Measurements from ENCODE around the gene SLC17A6. TPM values are rescaled to one million over a fixed set of nuclear protein-coding genes. Genes with fewer than 3 reads are reported as not detected.

The SLC17A6 gene
- total RNA-seq, 2 donors from 2014 or later: not detected

DNA sequence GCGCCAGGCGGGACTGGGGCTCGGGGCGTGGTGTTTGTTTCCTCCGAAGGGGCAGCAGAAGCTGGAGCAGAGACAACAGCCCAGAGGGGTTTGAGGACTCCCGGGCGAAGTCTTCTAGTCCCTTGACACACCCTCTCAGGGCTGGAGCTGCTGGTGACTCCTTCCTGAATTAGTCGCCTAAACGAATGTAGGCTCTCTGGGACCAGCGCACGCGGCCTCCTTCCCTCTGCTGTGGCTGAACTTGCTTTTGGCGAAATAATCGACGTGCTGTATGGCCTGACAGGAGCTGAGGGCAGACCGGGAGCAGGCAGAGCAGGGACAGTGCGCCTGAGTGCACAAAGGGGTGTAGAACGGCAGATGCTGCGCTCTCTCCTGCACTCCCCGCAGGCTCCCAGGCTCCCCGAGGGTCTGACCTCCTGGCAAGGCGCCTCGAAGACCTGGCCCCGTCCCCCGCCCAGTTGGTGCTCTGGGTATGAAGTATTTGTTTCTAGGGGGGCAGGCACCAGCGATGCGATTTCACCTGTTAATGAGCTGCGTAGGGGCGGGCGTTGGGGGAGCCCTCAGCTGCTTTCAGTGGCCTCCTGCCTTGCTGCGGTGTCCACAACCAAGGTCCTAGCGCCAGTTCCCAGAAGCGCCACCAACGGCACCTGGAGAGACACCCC, 5.3 kb downstream of the SLC17A6 start:
- no peaks in the 10 kb centered on the region for H3K9me3 ChIP-seq (ENCODE audit: control insufficient read depth, low read length, poor library complexity, severe bottlenecking)
- peaks cover 9% of the 10 kb centered on the region for H3K4me1 Mint-ChIP-seq
- no peak overlapping the region for H3K4me3 Mint-ChIP-seq
- H3K27me3 Mint-ChIP-seq: peaks cover 71% of the 10 kb centered on the region
- ATAC-seq (no peak), DNase-seq (no peak)
- no peak overlapping the region for H3K27ac Mint-ChIP-seq
- H3K36me3 Mint-ChIP-seq (ENCODE audit: low read depth): peaks cover 3% of the 10 kb centered on the region

DNA sequence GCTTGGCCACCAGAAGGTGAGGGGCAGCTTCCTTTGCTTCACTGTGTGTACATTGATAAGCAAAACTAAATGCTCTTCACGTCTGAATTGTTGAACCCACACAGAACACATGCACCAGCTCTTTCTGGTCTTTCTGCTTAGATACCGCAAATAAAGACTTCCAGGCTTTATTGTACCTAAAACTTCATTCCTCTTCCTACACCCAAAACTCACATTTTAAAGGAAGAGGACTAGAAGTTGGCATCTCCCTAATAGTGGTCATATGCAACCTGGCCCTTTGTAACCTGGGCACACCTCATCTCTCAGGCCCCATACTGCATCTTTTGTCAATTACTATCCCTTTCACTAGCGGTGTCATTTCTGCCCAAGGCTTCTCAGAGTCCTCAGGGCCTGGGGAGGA, 5.9 kb downstream of the SLC17A6 start:
- peaks cover 72% of the 10 kb centered on the region for H3K27me3 Mint-ChIP-seq
- no peaks in the 10 kb centered on the region for H3K9me3 ChIP-seq (ENCODE audit: control insufficient read depth, low read length, poor library complexity, severe bottlenecking)
- no peak for DNase-seq
- H3K4me1 Mint-ChIP-seq: peaks cover 9% of the 10 kb centered on the region
- no peak for ATAC-seq
- H3K27ac Mint-ChIP-seq: no peak overlapping the region
- no peak overlapping the region for H3K4me3 Mint-ChIP-seq
- peaks cover 3% of the 10 kb centered on the region for H3K36me3 Mint-ChIP-seq (ENCODE audit: low read depth)

DNA sequence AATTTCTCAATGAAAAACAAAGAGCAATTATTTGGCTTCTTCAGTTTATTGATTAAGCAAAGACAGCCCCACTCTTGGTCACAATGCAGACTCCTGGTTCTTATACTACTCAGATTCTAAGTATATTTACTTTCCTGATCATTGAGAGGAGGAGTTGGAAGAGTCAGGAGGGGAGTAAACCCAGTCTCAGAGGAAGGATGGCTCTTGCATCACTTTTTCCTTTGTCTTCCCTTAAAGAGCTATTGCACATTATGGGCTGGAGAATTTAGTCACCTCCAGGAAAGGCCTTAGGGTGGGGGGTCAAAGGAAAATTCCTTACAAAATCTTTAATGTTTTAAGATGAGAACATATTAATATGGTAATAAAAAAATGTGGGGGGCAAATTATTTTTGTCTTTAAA, 8.1 kb downstream of the SLC17A6 start:
- H3K4me3 Mint-ChIP-seq: no peak overlapping the region

DNA sequence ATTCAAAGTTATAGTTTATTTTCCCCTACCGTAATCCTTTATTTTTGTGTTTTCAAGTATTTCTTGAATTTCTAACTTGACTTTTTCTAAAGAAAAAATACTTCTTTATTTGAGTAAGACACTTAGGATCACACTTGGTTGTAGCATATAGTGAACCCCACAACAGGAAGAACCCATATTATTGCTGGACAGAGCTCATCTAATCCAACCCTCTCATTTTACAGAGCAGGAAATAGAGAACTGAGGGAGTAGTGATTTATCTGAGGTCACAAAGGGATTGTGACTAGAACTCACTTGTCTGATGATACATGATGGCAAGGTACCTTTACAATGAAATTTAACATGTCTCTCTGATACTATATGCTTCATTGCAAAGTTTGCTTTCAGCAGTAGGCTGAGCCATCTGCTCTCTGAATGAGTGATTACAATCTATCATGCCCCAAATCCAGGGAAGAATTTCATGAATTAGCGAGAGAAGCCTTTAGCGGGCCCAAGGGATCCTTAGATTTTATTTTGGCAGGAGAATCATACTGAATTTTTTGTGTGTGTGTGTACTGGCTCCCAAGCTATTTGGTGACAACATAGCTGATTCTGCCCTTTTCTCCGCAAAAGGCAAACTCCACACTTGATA, 9.8 kb downstream of the SLC17A6 start:
- peaks cover 52% of the 10 kb centered on the region for H3K27me3 Mint-ChIP-seq
- DNase-seq (no peak), ATAC-seq (no peak)
- no peak overlapping the region for H3K27ac Mint-ChIP-seq
- no peak overlapping the region for H3K4me3 Mint-ChIP-seq
- H3K36me3 Mint-ChIP-seq (ENCODE audit: low read depth): no peaks in the 10 kb centered on the region
- no peaks in the 10 kb centered on the region for H3K4me1 Mint-ChIP-seq
- no peaks in the 10 kb centered on the region for H3K9me3 ChIP-seq (ENCODE audit: control insufficient read depth, low read length, poor library complexity, severe bottlenecking)

More for the DNA sequence above, 8.1 kb downstream of the SLC17A6 start:
- H3K9me3 ChIP-seq (ENCODE audit: control insufficient read depth, low read length, poor library complexity, severe bottlenecking): no peaks in the 10 kb centered on the region
- H3K27me3 Mint-ChIP-seq: peaks cover 62% of the 10 kb centered on the region
- DNase-seq (no peak), ATAC-seq (no peak)
- peaks cover 4% of the 10 kb centered on the region for H3K4me1 Mint-ChIP-seq
- H3K27ac Mint-ChIP-seq: no peak overlapping the region
- H3K36me3 Mint-ChIP-seq (ENCODE audit: low read depth): peaks cover 3% of the 10 kb centered on the region

DNA sequence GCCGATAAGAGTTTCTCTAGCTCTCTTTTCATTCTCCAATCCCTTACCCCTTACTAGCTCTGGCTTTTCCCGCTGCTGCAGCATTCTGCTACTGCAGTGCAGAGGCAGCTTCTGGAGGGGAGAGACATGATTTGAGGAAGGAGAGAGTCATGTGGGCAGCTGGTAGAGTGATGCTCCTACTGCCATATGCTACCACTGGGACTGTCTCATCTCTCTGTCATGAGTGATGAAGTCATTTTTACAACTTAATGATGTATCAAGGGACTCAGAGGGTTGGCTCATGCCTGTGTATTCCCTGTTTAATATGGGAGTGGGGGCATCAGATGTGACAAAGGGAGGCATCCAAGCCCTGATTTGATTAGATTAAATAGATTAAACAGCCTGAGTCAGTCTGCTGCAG, 11.3 kb downstream of the SLC17A6 start:
- no peaks in the 10 kb centered on the region for H3K9me3 ChIP-seq (ENCODE audit: control insufficient read depth, low read length, poor library complexity, severe bottlenecking)
- H3K27me3 Mint-ChIP-seq: peaks cover 40% of the 10 kb centered on the region
- H3K27ac Mint-ChIP-seq: no peak overlapping the region
- no peaks in the 10 kb centered on the region for H3K4me1 Mint-ChIP-seq
- DNase-seq (no peak), ATAC-seq (no peak)
- H3K36me3 Mint-ChIP-seq (ENCODE audit: low read depth): no peaks in the 10 kb centered on the region
- no peak overlapping the region for H3K4me3 Mint-ChIP-seq

DNA sequence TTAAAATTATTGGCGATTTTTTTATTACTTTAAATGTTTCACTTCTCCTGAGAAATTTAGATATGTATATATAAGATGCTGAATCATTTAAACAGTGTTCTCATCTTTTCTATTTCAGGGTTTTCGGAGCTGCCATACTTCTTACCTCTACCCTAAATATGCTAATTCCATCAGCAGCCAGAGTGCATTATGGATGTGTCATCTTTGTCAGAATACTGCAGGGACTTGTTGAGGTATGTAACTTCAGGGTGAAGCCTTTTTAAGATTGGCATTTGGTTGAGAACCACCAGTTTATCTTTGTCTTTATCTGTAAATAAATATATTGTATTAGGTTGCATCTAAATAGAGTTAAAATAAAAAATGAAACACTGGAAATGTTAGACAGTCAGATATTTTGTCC, 21.1 kb downstream of the SLC17A6 start:
- no peak overlapping the region for H3K27ac Mint-ChIP-seq
- ATAC-seq: no peak
- no peaks in the 10 kb centered on the region for H3K36me3 Mint-ChIP-seq (ENCODE audit: low read depth)
- no peak for DNase-seq
- no peak overlapping the region for H3K4me3 Mint-ChIP-seq
- H3K9me3 ChIP-seq (ENCODE audit: control insufficient read depth, low read length, poor library complexity, severe bottlenecking): no peaks in the 10 kb centered on the region
- peaks cover 43% of the 10 kb centered on the region for H3K27me3 Mint-ChIP-seq
- no peaks in the 10 kb centered on the region for H3K4me1 Mint-ChIP-seq

DNA sequence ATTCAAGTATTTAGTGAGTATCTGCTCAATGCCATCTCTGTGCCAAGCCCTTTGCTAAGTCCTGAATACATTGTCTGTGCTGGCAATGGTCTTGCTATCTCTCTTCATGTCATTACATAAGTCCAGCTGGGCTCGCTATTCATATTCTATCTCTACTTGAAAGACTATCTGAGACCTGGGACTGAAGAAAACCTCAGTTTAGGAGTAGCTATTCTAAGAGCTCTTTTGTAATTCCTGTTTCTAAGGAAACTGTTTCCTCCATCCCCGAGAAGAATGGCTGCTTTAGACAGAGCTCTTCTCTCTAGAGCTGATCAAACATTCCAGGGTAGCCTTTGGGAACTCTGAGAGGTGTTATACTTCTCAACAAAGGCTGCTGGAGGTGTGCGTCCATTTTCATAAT, 33.0 kb downstream of the SLC17A6 start:
- H3K27ac Mint-ChIP-seq: no peak overlapping the region
- peaks cover 19% of the 10 kb centered on the region for H3K27me3 Mint-ChIP-seq
- H3K4me1 Mint-ChIP-seq: no peaks in the 10 kb centered on the region
- DNase-seq (no peak), ATAC-seq (no peak)
- H3K9me3 ChIP-seq (ENCODE audit: control insufficient read depth, low read length, poor library complexity, severe bottlenecking): no peaks in the 10 kb centered on the region
- no peak overlapping the region for H3K4me3 Mint-ChIP-seq
- H3K36me3 Mint-ChIP-seq (ENCODE audit: low read depth): no peaks in the 10 kb centered on the region

DNA sequence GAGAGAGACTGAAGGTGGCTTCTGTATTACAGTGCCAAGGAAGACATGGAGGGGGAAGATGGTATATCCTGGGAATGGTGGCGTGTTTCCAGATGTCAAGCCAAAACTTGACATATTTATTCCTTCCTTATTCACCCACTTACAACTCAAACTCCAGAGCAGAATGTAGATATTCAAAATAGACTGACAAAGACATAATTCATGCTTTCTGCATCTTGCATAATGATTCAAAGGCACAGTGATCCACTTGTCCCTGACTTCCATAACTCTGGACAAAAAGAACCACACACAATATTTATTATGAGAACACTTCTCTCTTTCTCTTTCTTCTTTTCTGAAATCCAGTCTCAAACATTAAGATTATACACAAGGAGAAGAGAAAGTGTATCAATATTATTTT, 48.9 kb downstream of the SLC17A6 start:
- no peak for DNase-seq
- Mint-ChIP-seq H3K4me3 (no peak overlapping the region), H3K4me1 (no peaks in the 10 kb centered on the region), H3K36me3 (ENCODE audit: low read depth) (no peaks in the 10 kb centered on the region), H3K27me3 (peaks cover 23% of the 10 kb centered on the region), H3K27ac (no peak overlapping the region)
- H3K9me3 ChIP-seq (ENCODE audit: control insufficient read depth, low read length, poor library complexity, severe bottlenecking): no peaks in the 10 kb centered on the region
- ATAC-seq: no peak

DNA sequence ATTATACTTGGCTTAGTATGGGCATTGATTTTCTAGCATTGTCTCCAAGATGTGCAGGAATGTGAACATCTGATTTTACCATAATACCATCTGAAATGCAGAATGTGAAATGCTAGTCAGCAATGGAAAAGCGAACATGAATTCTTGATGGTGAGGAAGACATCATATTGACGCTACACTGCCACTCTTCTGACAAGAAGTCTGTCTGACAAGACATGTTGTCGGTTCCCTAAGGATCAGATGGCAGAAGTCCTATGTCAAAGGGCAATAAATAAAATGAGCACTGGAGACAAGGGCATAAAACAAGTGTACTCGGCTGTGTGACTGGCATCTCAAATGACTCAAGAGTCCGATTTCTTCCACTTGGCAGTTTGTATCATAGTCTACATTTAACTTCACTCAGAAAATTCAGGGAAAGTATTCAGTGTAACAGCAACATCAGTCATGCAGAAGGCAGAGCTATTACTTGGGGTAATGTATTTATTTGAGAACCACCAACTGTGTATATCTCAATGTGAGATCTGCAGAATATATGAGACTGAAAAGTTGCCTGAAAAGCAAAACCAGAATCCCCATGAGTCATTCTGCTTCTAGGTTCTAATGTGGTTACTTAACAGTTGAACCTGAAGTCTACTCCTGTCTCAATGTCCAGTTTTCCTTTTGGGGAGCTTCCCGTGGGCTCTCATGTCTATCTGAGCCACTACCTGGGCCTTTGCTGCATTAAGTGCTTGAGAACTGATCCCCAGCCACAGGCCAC, 51.5 kb downstream of the SLC17A6 start:
- Mint-ChIP-seq H3K36me3 (ENCODE audit: low read depth) (no peaks in the 10 kb centered on the region), H3K4me1 (no peaks in the 10 kb centered on the region), H3K4me3 (no peak overlapping the region), H3K27me3 (peaks cover 30% of the 10 kb centered on the region), H3K27ac (no peak overlapping the region)
- no peak for DNase-seq
- ATAC-seq: no peak
- no peaks in the 10 kb centered on the region for H3K9me3 ChIP-seq (ENCODE audit: control insufficient read depth, low read length, poor library complexity, severe bottlenecking)

DNA sequence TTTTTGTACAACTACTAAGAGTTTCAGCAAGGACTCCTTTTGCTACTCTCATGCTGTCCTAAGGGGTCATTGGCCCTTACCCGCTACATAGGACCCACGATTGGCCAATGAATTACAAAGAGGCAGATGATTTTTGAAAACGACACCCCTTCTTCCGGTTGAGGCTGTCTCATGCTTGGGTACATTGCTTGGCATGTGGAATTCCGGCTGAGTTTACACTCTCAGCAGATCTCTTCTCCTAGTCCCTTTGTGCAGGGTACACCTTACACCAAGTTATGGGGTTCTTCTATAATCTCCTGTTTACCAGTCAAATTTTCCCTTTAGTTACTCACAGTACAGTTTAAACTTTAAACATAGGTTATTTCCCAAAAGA, 52.1 kb downstream of the SLC17A6 start:
- Mint-ChIP-seq H3K36me3 (ENCODE audit: low read depth) (no peaks in the 10 kb centered on the region), H3K4me3 (no peak overlapping the region), H3K27me3 (peaks cover 30% of the 10 kb centered on the region), H3K4me1 (no peaks in the 10 kb centered on the region), H3K27ac (no peak overlapping the region)
- ATAC-seq (no peak), DNase-seq (no peak)
- H3K9me3 ChIP-seq (ENCODE audit: control insufficient read depth, low read length, poor library complexity, severe bottlenecking): no peaks in the 10 kb centered on the region

DNA sequence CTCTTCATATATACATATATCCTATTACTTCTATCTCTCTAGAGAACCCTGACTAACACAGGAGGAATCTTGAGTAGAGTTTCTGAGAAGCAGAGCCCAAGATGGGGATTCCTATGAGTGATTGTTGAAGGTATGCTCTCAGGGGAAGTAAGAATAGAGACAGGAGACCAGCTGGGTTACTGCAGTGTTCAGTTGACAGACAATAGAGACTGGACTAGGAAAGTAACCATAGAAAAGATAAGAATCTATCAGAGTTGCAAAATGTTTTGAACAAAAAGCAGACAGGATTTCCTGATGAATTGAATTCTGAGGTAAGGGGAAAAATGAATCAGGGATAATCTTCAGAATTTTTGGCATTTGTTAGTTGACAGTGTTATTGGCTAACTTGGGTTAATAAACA, 54.4 kb downstream of the SLC17A6 start:
- Mint-ChIP-seq H3K27ac (no peak overlapping the region), H3K4me3 (no peak overlapping the region)

DNA sequence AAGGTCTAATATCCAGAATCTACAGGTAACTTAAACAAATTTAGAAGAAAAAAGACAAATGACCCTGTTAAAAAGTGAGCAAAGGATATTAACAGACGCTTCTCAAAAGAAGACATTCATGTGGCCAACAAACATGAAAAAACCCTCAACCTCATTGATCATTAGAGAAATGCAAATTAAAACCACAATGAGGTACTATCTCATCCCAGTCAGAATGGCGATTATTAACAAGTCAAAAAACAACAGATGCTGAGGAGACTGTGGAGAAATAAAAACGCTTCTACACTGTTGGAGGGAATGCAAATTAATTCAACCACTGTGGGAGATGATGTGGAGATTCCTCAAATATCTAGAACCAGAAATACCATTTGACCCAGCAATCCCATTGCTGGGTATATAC, 67.2 kb downstream of the SLC17A6 start:
- no peak overlapping the region for H3K27ac Mint-ChIP-seq
- peaks cover 13% of the 10 kb centered on the region for H3K27me3 Mint-ChIP-seq
- no peak overlapping the region for H3K4me3 Mint-ChIP-seq
- H3K36me3 Mint-ChIP-seq (ENCODE audit: low read depth): no peaks in the 10 kb centered on the region
- DNase-seq (no peak), ATAC-seq (no peak)
- H3K4me1 Mint-ChIP-seq: no peaks in the 10 kb centered on the region
- no peaks in the 10 kb centered on the region for H3K9me3 ChIP-seq (ENCODE audit: control insufficient read depth, low read length, poor library complexity, severe bottlenecking)

More for the DNA sequence above, 54.4 kb downstream of the SLC17A6 start:
- DNase-seq (no peak), ATAC-seq (no peak)
- H3K4me1 Mint-ChIP-seq: no peaks in the 10 kb centered on the region
- peaks cover 20% of the 10 kb centered on the region for H3K27me3 Mint-ChIP-seq
- H3K36me3 Mint-ChIP-seq (ENCODE audit: low read depth): no peaks in the 10 kb centered on the region
- H3K9me3 ChIP-seq (ENCODE audit: control insufficient read depth, low read length, poor library complexity, severe bottlenecking): no peaks in the 10 kb centered on the region

DNA sequence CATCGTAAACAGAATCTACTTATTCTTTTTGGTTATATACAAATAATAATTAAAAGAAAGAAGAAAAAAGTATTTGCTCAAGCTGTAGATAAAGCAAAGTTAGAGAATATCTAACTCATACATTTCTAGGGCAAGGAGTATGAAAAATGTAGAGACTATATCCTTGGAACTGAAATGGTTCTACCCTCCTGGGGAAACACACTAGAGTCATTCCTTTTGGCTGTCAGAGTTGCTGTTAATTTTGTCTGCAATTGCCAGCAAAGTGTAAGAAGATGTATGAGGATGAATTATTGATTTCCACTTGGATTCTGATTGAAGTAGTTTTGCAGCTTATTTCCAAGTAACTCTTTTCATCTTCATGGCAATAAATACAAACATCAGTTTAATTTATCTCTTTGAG, 69.1 kb downstream of the SLC17A6 start:
- ATAC-seq (no peak), DNase-seq (no peak)
- Mint-ChIP-seq H3K36me3 (ENCODE audit: low read depth) (no peaks in the 10 kb centered on the region), H3K27me3 (peaks cover 9% of the 10 kb centered on the region), H3K4me1 (no peaks in the 10 kb centered on the region), H3K27ac (no peak overlapping the region), H3K4me3 (no peak overlapping the region)
- no peaks in the 10 kb centered on the region for H3K9me3 ChIP-seq (ENCODE audit: control insufficient read depth, low read length, poor library complexity, severe bottlenecking)
